HG03521 (cell line): ENCODE measurements around the gene YIPF7.

Experiments
- ATAC-seq: cut with Tn5 transposase; IDR thresholded peaks from one replicate; pipeline ENCODE4 v1.9.1; 2021; ENCODE audit warnings: mild to moderate bottlenecking, moderate library complexity; ENCODE audit not compliant: unreplicated experiment

YIPF7 gene

DNA sequence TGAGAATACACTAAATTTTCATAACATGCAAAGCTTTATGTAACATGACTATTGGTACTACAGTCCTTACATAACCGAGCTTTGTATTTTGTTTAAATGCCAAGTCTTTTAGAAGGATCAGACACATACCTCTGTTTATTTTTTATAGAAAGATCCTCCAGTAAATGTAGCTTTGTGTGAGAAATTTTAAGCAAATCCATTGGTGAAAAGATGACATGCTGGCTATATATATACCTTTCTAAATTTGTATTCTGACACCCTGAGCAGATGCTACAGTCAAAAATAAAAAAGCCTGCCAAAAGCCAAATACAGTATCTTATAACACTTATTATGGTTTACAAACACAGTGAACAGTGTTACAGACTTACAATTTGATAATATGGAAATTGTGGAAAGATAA lies at the start of gene YIPF7:
TSS of gene YIPF7 (minus strand) at position 201 of the 400 bp plus-strand sequence. CDS start 1,525 bp downstream, outside the sequence.
- no peak for ATAC-seq

DNA sequence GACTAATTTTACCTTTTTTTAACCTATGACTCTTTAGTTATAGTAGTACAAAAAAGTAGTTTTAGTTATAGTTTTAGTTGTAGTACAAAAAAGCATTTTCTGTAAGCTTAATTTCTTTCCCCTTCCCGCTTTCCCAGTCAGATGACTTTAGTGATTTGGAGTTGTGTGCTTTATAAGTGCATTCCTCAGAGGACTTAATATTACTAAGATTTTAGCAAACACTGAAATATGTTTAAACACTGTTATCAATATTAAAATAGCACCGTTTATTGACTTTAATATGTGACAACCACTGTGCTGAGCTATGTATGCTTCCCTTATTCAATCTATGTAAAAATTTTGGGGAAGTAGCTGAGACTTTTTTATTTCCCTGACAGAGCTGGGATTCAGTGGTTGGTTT lies 49.6 kb upstream of the YIPF7 start:
- no peak for ATAC-seq

DNA sequence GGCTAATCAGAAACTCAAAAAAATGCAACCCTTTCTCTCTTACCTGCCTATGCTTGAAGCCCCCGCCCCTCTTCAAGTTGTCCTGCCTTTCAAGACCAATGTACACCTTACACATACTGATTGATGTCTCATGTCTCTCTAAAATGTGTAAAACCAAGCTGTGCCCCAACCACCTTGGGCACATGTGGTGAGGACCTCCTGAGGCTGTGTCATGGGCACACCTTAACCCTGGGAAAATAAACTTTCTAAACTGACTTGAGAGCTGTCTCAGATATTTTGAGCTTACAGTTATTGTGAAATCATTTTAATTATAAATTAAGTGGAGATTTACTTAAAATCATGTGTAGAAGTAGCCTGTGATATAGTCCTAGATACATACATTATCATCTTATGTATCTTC lies 49.0 kb upstream of the YIPF7 start:
- no peak for ATAC-seq

DNA sequence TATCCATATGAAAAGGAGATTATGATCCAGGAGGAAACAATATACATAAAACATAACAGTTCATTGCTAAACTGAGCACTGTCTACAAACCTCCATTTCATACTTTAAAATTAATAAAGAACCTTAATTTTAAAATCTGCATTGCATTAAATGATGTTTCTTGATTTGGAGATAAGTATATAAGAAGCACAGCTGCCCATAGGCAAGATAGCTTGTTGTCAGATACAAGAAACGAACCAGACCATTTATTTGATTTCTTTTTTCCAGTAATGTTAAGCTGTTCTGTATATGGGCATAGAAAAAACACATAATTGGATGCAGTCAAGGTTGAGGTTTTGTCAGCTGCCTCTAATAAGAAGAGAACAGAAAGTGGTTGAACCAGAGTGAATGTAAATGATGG lies 33.2 kb upstream of the YIPF7 start:
- ATAC-seq: no peak

DNA sequence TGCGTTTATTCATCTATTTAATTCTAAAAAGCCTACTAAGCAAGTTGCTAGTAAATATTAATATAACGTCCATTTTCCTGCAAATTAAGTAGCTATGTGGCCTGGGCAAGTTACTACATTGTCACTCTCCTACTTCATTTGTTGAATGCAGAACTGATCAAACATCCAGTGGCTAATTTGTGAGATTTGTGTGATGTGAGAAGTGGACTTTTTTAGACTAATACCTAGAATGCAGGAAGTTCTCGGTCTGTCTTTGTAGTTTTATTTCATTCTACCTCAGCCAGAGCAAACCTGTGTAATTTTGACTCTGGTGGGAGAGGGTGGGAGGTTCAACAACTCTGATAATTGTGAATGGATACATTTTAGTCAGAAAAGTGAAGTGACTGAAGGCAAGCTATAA lies 27.6 kb upstream of the YIPF7 start:
- ATAC-seq: no peak

DNA sequence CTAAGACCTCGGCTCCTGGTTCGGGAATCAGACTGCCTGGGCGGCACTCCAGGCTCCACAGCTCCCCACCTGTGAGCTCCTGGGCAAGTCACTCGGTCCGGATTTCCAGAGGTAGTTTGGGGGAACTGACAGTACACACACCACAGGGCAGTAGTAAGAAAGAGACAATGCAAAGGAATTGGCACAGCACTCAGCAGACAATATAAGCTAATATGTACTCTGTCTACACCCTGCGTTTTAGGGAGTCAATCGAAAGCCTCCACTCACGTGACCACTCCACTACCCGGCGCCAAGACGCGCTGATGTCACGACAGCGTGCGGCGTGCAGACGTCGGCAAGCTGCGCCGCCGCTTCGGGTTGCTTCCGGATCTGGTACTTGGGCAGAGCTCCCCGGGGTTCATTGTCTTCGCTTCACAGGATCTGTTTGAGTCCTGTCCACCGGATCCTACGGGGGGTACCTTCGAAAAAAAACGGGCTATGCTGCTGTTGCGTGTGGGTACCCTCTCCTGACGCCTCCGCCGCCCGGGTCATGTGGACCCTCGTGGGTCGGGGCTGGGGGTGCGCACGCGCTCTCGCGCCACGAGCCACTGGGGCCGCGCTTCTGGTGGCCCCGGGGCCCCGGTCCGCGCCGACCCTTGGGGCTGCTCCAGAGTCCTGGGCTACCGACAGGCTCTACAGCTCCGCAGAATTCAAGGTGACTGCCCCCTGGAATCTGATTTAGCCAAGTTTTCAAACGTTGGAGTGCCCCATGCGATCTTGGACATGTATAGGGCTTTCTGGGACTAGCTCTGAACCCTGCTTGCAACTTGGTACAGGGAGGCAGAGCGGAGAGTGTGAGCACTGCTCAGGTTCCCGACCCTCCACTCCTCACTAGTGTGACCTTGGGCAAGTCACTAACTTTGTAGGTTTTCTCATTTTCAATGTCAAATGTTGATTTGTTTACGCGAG lies 26.9 kb upstream of the YIPF7 start, which contains the start of gene GUF1:
TSS of gene GUF1 (plus strand) at position 327 of the 948 bp plus-strand sequence. CDS start at position 530, 203 bp downstream.
- peak; percentile 94 for ATAC-seq

DNA sequence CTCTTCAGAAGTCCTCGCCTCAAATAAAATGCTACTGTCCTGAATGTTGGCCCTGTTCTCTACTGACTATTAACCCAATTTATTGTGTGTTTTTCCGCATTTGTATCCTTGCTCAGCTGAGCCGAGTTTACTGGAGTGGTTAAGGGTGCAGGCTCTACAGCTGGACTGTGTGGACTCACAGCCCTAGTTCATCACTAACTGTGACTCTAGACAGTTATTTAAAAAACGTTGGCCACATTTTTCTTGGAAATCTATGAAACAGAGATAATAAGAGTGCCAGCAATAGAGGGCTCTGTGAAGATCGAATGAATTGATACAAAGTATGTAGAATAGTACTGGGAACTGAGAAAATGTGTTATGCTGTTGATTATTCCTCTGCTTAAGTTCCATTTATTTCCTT lies 23.9 kb upstream of the YIPF7 start:
- no peak for ATAC-seq

DNA sequence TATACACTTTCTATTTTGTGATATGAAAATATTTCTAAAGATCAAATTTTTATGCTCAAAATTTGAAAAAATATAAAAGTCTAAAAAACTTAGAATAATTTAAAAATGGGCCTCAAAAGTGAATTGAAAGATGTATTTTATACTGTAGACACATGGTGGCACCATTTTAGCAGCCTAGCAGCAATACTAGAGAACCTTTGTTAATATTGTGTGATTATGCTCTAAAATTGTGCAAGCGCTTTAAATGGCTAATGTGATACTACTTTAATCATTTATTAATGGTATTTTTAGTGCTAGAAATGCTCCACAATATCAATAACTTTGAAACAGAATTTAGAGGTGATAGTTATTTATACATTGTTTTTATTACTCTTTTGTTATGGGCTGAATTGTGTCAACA lies 23.0 kb upstream of the YIPF7 start:
- no peak for ATAC-seq

DNA sequence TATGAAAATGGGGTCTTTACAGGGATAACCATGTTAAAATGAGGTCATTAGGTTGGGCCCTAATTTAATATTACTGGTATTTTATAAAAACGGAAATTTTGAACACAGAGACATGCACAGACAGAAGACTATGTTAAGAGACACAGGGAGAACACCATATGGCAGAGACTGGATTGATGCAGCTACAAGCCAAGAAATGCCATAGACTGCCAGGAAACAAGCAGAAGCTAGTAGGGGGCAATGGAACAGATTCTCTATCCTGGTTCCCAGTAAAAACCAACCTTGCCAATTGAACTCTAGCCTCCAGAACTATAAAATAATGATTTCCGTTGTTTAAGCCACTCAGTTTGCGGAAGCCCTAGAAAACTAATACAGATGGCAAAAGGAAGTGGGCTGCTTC lies 20.2 kb upstream of the YIPF7 start:
- no peak for ATAC-seq

DNA sequence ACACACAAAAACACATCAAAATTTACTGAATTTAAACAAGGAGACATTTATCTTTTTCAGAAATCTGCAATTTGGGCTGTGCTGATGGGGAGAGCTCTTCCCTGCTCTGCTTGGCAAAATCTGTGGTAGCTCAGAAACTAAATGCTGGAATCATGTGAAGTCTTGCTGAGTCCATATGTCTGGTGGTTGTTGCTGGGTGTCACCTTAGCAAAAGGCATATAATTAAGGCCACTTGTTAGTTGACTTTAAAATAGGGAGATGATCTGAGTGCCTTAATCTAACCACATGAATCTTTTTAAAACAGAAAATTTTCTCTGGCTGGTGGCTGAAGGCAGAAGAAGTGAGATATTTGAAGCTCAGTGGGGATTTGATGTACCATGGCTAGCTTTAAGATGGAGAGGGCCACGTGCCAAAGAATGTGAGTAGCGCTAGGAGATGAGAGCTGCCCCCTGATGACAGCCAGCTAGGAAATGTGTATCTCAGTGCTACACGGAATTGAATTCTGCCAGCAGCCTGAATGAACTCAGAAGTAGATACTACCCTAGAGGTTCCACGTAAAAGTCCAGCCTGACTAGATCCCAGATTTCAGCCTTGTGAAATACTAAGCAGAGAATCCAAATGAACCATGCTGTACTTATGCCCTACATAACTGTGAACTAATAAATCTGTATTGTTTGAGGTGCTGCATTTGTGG lies 19.2 kb upstream of the YIPF7 start:
- no peak for ATAC-seq

DNA sequence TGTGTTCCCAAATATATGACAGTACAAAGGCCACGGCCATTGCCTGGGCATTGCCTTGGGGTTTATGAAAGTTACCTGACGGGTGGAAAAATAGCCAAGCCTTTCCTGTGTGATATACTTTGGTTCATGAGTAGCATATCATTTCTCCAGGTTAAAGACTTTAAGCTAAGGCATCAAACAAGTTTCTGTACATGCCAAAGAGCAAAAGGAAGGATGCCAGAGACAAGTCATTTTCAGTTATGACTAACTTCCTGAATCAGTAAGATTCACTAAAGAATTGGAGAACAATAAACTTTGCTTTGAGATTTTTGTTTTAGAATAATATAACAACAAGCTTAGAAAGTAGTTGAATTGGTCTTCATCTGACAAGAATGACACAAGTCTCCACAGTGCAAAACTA lies 17.1 kb upstream of the YIPF7 start:
- no peak for ATAC-seq

DNA sequence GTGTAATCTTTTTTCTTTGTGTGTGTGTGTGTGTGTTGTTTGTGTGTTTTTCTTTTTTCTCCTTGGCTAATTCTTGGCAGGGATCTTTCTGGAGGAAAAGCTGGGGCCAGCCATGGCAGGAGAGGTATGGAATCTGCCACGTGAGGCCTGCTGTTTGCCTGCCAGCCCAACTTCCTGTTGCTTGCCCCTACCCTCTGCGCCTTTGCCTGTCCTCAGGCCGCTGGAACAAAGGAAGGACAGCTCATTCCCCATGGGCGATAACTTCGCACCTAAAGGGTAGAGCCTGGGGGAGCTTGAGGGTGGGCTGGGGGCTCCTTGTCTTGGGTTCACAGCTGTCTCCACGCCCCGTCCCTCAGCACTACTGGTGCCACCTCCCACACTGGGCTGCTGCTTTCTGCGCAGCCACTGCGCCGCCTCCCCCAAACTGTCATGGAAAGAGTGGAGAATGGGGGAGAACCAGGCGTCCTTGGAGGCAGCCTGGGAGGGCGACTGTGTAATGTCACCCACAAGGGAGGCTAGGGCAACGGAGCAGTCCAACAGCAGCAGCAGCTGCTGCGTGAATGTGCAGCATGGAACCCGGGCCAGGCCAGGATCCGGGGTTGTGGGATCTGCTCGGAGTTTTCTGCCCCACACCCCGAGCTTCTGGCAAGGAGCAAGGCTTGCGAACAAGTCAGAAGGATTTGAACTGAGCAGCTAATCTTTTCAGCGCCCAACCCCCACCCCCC lies 12.3 kb upstream of the YIPF7 start:
- no peak for ATAC-seq

DNA sequence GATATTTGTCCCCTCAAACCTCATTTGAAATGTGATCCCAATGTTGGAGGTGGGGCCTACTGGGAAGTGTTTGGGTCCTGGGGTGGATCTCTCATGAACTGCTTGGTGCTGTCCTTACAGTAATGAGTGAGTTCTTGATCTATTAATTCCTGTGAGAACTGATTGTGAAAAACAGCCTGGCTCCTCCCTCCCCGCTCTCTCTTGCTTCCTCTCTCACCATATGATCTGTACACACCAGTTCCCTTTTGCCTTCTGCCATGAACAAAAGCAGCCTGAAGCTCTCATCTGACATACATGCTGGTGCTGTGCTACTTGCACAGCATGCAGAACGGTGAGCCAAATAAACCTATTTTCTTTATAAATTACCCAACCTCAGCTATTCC lies 11.2 kb upstream of the YIPF7 start:
- peak; percentile 68 for ATAC-seq

DNA sequence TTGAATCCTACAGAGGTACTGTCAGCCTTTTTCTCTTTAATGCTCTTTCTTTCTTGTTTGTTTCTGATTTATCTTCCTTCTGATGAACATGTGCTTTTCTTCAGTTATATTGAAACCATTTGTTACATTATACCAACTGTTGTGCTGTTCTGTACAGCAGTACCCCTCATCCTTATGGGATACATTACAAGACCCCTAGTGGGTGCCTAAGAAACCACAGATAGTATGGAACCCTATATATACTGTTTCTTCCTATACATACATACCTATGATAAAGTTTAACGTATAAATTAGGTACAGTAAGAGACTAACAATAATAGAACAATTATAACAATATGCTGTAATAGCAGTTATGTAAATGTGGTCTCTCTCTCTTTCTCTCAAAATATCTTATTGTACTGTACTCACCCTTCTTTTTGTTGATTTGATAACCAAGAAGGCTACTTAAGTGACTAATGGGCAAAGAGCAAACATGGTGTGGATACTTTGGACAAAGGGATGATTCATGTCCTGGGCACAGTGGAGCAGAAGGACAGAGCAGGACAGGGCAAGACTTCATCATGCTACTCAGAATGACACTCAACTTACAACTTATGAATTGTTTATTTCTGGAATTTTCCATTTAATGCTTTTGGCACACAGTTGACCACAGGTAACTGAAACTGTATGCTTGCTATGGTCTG lies 10.7 kb upstream of the YIPF7 start:
- peak; percentile 5 for ATAC-seq

DNA sequence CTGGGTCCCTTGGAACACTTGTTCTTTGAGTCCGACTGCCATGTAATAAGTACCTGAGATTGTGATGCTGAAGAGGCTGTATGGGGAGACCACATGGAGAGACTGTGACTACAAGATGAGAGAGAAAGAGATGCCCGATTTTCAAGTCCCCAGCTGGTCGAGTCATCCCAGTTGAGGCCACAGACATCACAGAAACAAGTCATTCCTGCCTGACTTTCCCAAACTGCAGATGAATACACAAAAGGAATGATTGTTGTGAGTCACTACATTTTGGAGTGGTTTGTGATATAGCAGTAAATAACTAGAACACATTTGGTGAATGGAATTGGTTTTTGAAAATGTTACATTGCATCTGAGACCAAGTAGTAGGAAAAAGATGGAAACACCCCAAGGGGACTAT lies 9.0 kb upstream of the YIPF7 start:
- ATAC-seq: no peak

DNA sequence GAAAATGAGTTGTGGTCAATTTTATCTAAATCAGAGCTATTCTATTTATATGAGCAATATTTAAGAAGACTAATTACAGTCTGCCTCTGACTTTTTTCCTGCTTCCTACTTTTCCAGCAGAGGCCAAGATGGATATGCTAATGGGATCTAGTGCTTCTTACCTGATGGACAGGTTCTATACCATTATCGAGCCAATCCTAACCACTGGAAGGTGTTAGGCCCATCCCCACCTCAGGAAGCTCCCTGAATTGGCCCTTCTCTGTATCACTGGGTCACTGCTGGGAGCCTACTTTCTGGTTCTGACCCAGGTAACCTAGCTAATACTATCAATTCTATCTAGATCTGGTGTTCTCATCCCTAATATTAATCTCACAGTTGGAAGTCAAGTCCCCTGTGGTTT lies 577 bp upstream of the YIPF7 start:
- no peak for ATAC-seq

DNA sequence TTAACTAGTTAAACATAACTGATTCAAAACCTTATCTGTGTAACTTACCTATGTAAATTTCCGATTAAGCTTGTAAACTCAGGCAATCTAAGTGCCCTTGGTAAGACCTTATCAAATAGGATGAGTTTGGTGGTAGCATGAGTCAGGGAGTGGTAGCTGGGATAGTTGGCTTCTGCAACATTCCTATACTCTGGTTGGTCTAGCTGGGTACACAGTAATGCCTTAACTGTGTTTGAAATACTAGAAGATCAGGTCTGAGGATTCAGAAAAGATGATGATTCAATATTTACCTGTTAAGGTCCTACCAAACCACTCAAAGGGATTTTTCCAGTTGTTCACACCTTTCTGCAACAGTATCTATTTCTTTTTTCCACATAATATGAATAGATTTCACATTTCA lies 5.3 kb downstream of the YIPF7 start:
- no peak for ATAC-seq

DNA sequence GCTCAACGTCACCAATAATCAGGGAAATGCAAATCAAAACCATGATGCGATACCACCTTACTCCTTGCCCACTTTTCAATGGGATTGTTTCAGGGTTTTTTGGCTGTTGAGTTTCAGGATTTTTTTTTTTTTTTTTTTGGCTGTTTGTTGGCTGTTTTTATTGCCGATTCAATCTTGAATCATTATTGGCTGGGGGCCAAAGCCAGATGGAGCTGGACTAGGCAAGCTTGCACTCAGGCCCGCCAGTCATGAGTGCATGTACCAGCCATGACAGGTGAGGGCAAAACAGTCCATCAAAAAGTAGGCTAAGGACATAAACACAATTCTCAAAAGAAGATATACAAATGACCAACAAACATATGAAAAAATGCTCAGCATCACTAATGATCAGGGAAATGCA lies 13.3 kb downstream of the YIPF7 start:
- ATAC-seq: no peak

DNA sequence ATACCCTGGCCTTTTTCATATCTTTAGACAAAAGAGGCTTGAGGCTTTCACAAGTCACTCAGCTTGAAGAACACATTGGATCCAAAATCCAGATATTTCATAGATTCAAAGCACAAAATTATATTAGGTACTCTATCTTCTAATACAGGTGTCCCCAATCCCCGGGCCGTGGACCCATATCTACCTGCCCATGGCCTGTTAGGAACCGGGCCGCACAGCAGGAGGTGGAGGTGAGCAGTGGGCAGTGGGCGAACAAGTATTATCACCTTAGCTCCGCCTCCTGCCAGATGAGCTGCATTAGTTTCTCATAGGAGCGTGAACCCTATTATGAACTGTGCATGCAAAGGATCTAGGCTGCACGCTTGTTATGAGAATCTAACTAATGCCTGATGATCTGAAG lies 18.7 kb downstream of the YIPF7 start:
- ATAC-seq: no peak

DNA sequence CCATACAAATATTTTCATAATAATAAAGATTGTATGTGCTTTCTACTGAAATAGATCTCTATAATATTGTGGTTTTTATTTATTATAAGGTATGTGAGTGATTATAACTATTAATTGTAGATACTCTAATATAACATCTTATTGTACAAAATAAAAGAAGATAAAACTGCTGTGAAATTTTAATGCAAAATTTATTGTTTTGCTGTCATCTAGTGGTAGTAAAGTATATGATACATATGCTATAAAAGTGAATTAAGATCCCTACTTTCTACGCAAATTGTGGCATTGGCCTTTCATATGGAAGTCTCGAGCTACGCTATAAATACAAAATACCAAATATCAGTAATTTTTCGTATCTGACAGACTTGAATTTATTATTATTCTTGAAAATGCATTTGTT lies 19.3 kb downstream of the YIPF7 start:
- no peak for ATAC-seq
